ENCODE data around the gene MAPK6. TPM values are rescaled to one million over a fixed set of nuclear protein-coding genes. Genes with fewer than 3 reads are reported as not detected.

MAPK6 gene
- total and polyA plus RNA-seq, 9 of the 15 experiments (the other 6 are each of a cell fraction or from before 2014, with no cell fraction given), result 28.5 to 97.1 (median 74.0) TPM

GRCh38 chr15:52019394-52020220, 588 bp downstream of the MAPK6 start (continued):
- no peak for TF ChIP-seq GTF2F1 (IDR thresholded peaks at IDR 0.05; ENCODE audit: low read depth, low read length)
- TF ChIP-seq RAD51 (IDR thresholded peaks at IDR 0.05; ENCODE audit: borderline replicate concordance, low read depth), result peak; percentile 53
- TF ChIP-seq RBM39 (optimal IDR thresholded peaks at IDR 0.05; ENCODE audit: low read depth, low read length), result no peak
- no peak for TF ChIP-seq HSF4 (CRISPR knock-in tag; IDR thresholded peaks at IDR 0.05; ENCODE audit: borderline replicate concordance)
- no peak for TF ChIP-seq ZNF274 (IDR thresholded peaks at IDR 0.05; ENCODE audit: borderline replicate concordance, low read depth, low read length)
- peak; percentile 57; the same call in 1 of the 2 replicates for TF ChIP-seq ADNP (tag; IDR thresholded peaks at IDR 0.05)
- TF ChIP-seq SP1 (CRISPR knock-in tag; IDR thresholded peaks at IDR 0.05), result no peak
- peak; percentile 56; the same call in 1 of the 2 replicates for TF ChIP-seq FOXP1 (CRISPR knock-in tag; IDR thresholded peaks at IDR 0.05)
- no peak for TF ChIP-seq CUX1 (CRISPR knock-in tag; IDR thresholded peaks at IDR 0.05)
- TF ChIP-seq ZNF23 (CRISPR knock-in tag; IDR thresholded peaks at IDR 0.05), result no peak
- TF ChIP-seq SFPQ (IDR thresholded peaks at IDR 0.05; ENCODE audit: low read depth, low read length), result no peak
- no peak for TF ChIP-seq HDAC6 (IDR thresholded peaks at IDR 0.05; ENCODE audit: low read depth, low read length)
- peak; percentile 70; the same call in 1 of the 2 replicates for TF ChIP-seq LCOR (CRISPR knock-in tag; IDR thresholded peaks at IDR 0.05)
- TF ChIP-seq NFIX (CRISPR knock-in tag; IDR thresholded peaks at IDR 0.05; ENCODE audit: low read depth), result no peak
- no peak for TF ChIP-seq SMC3 (conservative IDR thresholded peaks at IDR 0.05; ENCODE audit: insufficient read depth, low read depth, low read length)
- TF ChIP-seq KHSRP (IDR thresholded peaks at IDR 0.05), result no peak
- TF ChIP-seq ZNF398 (CRISPR knock-in tag; IDR thresholded peaks at IDR 0.05), result no peak
- no peak for TF ChIP-seq ZNF644 (tag; IDR thresholded peaks at IDR 0.05; ENCODE audit: low read depth)

All from K562 (cell line).